ENCODE data around the gene NUDT16L1. TPM values are rescaled to one million over a fixed set of nuclear protein-coding genes. Genes with fewer than 3 reads are reported as not detected.

NUDT16L1 gene
- total RNA-seq, 1 donor from 2014 or later = 27.3 TPM

DNA sequence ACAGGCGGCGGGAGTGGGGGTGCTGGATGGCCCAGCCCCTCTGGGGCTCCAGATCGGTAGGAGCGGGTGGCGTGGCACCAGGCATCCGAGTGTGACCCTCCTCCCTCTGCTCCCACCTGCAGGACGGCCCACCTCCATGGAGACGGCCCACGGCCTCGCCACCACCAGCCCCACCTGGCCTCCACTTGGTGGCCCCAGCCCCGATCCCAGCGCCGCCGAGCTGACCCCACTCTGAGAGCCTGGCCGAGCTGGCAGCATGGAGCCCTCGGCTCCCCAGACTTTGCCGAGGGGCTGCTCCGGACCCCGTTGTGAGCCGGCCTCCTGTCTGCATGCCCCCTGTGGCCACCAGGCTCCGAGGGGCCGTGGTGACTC is 4.7 kb upstream of the NUDT16L1 start:
- peaks cover 65% of the 10 kb centered on the region for H3K36me3 ChIP-seq
- TF ChIP-seq, protein P1, sequence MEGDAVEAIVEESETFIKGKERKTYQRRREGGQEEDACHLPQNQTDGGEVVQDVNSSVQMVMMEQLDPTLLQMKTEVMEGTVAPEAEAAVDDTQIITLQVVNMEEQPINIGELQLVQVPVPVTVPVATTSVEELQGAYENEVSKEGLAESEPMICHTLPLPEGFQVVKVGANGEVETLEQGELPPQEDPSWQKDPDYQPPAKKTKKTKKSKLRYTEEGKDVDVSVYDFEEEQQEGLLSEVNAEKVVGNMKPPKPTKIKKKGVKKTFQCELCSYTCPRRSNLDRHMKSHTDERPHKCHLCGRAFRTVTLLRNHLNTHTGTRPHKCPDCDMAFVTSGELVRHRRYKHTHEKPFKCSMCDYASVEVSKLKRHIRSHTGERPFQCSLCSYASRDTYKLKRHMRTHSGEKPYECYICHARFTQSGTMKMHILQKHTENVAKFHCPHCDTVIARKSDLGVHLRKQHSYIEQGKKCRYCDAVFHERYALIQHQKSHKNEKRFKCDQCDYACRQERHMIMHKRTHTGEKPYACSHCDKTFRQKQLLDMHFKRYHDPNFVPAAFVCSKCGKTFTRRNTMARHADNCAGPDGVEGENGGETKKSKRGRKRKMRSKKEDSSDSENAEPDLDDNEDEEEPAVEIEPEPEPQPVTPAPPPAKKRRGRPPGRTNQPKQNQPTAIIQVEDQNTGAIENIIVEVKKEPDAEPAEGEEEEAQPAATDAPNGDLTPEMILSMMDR (IDR thresholded peaks at IDR 0.05) = no peak
- intact Hi-C loops (cut with DNase I) = no loop called here
- H3K9me3 ChIP-seq = no peaks in the 10 kb centered on the region
- no peaks in the 10 kb centered on the region for H3K27me3 ChIP-seq (ENCODE audit: low read depth)
- peaks cover 14% of the 10 kb centered on the region for H3K4me1 ChIP-seq
- H3K27ac ChIP-seq = no peak overlapping the region
- no peak for DNase-seq
- no peak for ATAC-seq
- no peak overlapping the region for H3K4me3 ChIP-seq

DNA sequence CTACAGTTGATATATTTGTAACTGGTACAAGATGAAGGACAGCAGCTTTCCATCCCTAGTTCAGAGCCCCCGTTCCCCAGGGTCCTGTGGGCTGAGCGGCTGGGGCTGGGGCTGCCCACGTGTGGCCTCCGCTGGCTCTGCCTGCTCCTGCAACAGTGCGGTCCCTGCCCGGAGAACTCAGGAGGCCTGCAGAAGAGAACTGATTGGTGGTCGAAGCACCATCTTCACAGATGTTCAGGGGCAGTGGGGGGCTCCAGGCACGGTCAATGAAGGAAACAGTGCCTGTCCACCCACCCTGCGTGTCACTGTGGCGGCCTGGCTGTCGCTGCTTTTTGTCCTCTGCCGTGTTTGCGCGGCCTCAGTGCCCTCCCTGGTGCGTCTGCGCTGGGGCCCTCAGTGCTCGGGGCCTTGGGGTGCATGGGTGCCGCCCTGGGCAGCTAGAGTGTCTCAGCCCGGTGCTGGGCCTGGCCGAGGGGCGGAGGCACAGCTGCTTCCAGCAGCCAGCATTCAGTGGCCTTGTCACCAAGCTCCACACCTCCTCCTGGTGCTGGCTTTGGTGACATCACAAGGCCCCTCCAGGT is 4.2 kb upstream of the NUDT16L1 start:
- Histone ChIP-seq H3K4me1 (peaks cover 14% of the 10 kb centered on the region), H3K9me3 (no peaks in the 10 kb centered on the region), H3K27me3 (ENCODE audit: low read depth) (no peaks in the 10 kb centered on the region), H3K36me3 (peaks cover 60% of the 10 kb centered on the region), H3K27ac (no peak overlapping the region), H3K4me3 (no peak overlapping the region)
- ATAC-seq = no peak
- intact Hi-C loops (cut with DNase I) = no loop called here
- DNase-seq = no peak
- TF ChIP-seq, protein P1 (IDR thresholded peaks at IDR 0.05) = no peak

DNA sequence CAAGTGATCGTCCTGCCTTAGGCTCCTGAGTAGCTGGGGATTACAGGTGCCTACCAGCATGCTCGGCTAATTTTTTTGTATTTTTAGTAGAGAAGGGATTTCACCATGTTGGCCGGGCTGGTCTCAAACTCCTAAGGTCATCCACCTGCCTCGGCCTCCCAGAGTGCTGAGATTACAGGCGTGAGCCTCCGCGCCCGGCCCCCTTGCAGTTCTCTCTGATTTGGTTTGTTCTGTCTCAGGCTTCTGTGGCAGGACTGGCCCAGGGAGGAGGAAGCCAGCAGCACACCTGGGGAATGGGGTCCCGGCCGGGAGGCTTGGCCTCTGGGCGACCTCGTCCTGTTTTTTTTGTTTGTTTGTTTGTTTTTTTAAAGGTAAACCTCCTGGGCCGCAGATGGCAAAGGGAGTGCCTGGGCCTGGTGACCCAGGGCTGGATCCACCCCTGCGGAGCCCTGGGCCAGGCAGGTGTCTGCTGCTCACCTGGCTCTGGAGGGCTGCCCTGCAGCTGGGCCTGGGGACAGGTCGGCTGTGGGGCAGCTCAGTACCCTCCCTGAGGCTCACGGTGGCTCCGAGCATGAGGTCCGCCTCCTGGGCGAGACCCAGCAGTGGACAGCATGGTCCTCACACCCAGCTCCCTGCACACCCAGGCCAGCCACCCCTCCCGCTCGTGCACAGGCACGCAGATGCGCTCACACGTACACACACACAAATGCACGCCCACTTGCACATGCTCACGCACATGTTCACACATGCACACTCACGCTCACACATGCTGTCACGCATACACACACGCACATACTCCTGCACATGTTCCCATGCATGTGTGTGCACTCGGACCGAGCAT is 3.3 kb upstream of the NUDT16L1 start:
- Histone ChIP-seq H3K27me3 (ENCODE audit: low read depth) (no peaks in the 10 kb centered on the region), H3K9me3 (no peaks in the 10 kb centered on the region), H3K36me3 (peaks cover 52% of the 10 kb centered on the region), H3K4me3 (no peak overlapping the region), H3K4me1 (peaks cover 21% of the 10 kb centered on the region), H3K27ac (no peak overlapping the region)
- DNase-seq (no peak), ATAC-seq (no peak)
- TF ChIP-seq, protein P1 (IDR thresholded peaks at IDR 0.05) = no peak
- intact Hi-C loops (cut with DNase I) = no loop called here

DNA sequence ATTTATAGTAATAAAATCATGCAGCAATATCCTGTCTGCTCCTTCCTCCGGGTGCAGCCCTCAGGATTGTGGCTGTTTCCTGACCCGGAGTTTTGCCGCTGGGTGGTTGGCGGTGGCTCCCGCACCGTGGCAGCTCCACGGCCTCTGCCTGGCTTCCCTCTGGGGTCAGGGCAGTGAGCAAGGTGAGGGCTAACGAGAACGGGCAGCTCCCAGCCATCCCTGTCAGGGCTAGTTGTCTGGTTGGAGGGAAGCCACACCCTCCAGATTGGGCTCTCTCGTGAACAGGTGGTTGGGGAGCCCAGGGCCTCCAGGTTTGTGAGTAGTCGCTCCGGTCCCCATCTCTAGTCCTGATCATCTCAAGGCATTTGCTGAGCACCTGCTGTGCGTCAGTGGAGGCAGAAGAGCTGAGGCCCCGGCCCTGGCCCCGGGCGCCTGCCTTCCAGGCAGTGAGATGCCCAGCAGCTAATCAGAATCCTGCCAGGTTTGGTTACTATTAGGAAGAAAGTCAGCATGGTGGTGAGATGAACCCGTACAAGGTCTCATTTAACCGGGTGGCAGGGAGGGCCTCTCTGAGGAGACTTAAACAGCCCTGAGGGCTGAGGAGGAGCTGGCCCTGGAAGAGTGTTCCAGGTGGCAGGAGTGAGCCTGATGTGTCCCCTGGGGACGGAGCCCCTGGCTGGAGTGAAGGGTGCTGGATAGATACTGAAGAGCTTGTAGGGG is 2.3 kb upstream of the NUDT16L1 start:
- H3K4me1 ChIP-seq = peaks cover 25% of the 10 kb centered on the region
- intact Hi-C loops (cut with DNase I) = no loop called here
- H3K9me3 ChIP-seq = no peaks in the 10 kb centered on the region
- TF ChIP-seq, protein P1 (IDR thresholded peaks at IDR 0.05) = no peak
- H3K27me3 ChIP-seq (ENCODE audit: low read depth) = no peaks in the 10 kb centered on the region
- ATAC-seq = no peak
- H3K4me3 ChIP-seq = no peak overlapping the region
- peaks cover 52% of the 10 kb centered on the region for H3K36me3 ChIP-seq
- H3K27ac ChIP-seq = no peak overlapping the region
- DNase-seq = no peak

DNA sequence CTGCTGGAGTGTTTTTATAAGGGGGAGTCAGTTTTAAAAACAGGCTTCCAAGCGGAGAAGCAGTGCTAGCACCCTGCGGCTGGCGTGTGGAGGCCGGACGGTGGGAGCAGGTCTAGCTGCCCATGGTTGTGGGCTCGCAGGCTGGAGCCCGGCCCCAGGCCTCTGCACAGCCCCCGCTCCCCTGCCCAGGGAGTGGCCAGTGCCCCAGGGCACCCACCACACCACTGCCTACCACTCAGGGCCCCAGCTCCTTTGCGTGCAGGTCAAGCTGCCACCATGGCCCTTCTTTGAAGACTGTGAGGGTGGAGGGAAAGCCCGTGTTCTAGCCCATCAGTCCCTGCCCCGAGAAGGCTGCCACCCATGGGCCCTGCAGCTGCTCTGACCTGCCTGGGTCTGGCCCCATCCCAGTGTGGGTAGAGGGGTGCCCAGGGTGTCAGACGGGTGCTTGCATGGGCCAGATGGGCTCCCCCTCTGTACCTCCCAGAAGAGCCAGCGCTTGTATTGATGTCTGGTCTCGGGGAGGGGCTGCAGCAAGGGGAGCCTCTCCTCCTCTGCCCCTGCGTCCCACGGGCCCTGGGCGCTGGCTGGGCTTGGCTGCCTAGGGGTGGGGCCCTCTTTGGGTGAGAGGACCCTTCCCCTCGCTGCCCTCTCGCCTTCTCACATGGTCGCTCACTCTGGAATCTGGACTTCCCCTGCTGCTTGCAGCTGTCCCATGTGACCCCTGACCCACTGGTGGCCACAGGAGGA is 1.5 kb upstream of the NUDT16L1 start:
- DNase-seq = peak; percentile 48
- Histone ChIP-seq H3K9me3 (no peaks in the 10 kb centered on the region), H3K4me3 (no peak overlapping the region), H3K36me3 (peaks cover 51% of the 10 kb centered on the region), H3K27ac (no peak overlapping the region), H3K27me3 (ENCODE audit: low read depth) (no peaks in the 10 kb centered on the region), H3K4me1 (peaks cover 25% of the 10 kb centered on the region)
- TF ChIP-seq, protein P1 (IDR thresholded peaks at IDR 0.05) = no peak
- ATAC-seq = no peak
- intact Hi-C loops (cut with DNase I) = no loop called here
